Liver (tissue), 9 donors: Measurements from ENCODE around the gene TMEM214. TPM values are rescaled to one million over a fixed set of nuclear protein-coding genes. Genes with fewer than 3 reads are reported as not detected.

Experiments used
- DNase-seq: peaks from one replicate; pipeline ENCODE4 v3.0.0-alpha.2; 2017; ENCODE audit warnings: low spot score
- H3K27ac ChIP-seq, 2 donors: one replicate each; pipeline ENCODE4 v1.7.0; 2013; ENCODE audit warnings: inconsistent platforms in 2 of 2, low read length in 2 of 2, control low read depth in 1 of 2, low read depth in 1 of 2, mild to moderate bottlenecking in 1 of 2
- H3K27me3 ChIP-seq, 4 donors: one replicate each; pipeline versions ENCODE4 v1.6.1 to v1.7.0; 2013; ENCODE audit warnings: low read length in 3 of 4, inconsistent platforms in 1 of 4, mild to moderate bottlenecking in 1 of 4, moderate library complexity in 1 of 4; ENCODE audit not compliant: control insufficient read depth in 4 of 4, insufficient read depth in 4 of 4
- H3K36me3 ChIP-seq, 4 donors: one replicate each; pipeline versions ENCODE4 v1.6.1 to v1.7.0; 2013; ENCODE audit warnings: low read length in 3 of 4, mild to moderate bottlenecking in 3 of 4, low read depth in 1 of 4, moderate library complexity in 1 of 4; ENCODE audit not compliant: control insufficient read depth in 4 of 4, insufficient read depth in 3 of 4
- H3K4me1 ChIP-seq, 4 donors: one replicate each; pipeline versions ENCODE4 v1.6.1 to v1.7.0; 2013; ENCODE audit warnings: low read length in 3 of 4, mild to moderate bottlenecking in 3 of 4, moderate library complexity in 1 of 4; ENCODE audit not compliant: control insufficient read depth in 4 of 4, insufficient read depth in 4 of 4
- H3K4me3 ChIP-seq, 3 donors: one replicate each; pipeline versions ENCODE4 v1.6.1 to v1.7.0; 2013; ENCODE audit warnings: low read length in 3 of 3, control low read depth in 1 of 3, low read depth in 1 of 3, mild to moderate bottlenecking in 1 of 3
- H3K9ac ChIP-seq, 2 donors: one replicate each; pipeline ENCODE4 v1.7.0; 2013; ENCODE audit warnings: low read length in 2 of 2, mild to moderate bottlenecking in 2 of 2, moderate library complexity in 2 of 2, control low read depth in 1 of 2, low read depth in 1 of 2
- H3K9me3 ChIP-seq, 4 donors: one replicate each; pipeline versions ENCODE4 v1.6.1 to v1.7.0; 2013; ENCODE audit warnings: low read length in 3 of 4; ENCODE audit not compliant: control insufficient read depth in 4 of 4
- EGR1 ChIP-seq, 2 donors: IDR thresholded peaks; 2 replicates each; pipeline ENCODE4 v1.6.1; 2016 to 2018; ENCODE audit warnings: antibody characterized with exemption in 2 of 2, low read depth in 2 of 2
- FOXA1 ChIP-seq: IDR thresholded peaks from 2 replicates; pipeline ENCODE4 v1.6.1; 2016; ENCODE audit warnings: antibody characterized with exemption
- FOXA2 ChIP-seq: IDR thresholded peaks from 2 replicates; pipeline ENCODE4 v1.6.1; 2016; ENCODE audit warnings: antibody characterized with exemption
- GABPA ChIP-seq, 2 donors: IDR thresholded peaks in 1 of 2; conservative IDR thresholded peaks in 1 of 2; 2 replicates each; pipeline ENCODE4 v1.6.1; 2016; ENCODE audit warnings: antibody characterized with exemption in 2 of 2, mild to moderate bottlenecking in 1 of 2, moderate library complexity in 1 of 2
- HNF4A ChIP-seq, 2 donors: conservative IDR thresholded peaks; 2 replicates each; pipeline ENCODE4 v1.6.1; 2016; ENCODE audit warnings: antibody characterized with exemption in 2 of 2, mild to moderate bottlenecking in 2 of 2
- HNF4G ChIP-seq: IDR thresholded peaks from 2 replicates; pipeline ENCODE4 v1.6.1; 2016; ENCODE audit warnings: antibody characterized with exemption
- JUND ChIP-seq, 2 donors: IDR thresholded peaks; 2 replicates each; pipeline ENCODE4 v1.6.1; 2016; ENCODE audit warnings: antibody characterized with exemption in 2 of 2
- NR2F2 ChIP-seq: IDR thresholded peaks from 2 replicates; pipeline ENCODE4 v1.6.1; 2016; ENCODE audit warnings: antibody characterized with exemption
- RAD21 ChIP-seq, 2 donors: IDR thresholded peaks; 2 replicates each; pipeline ENCODE4 v1.6.1; 2016; ENCODE audit warnings: antibody characterized with exemption in 2 of 2, mild to moderate bottlenecking in 2 of 2
- RXRA ChIP-seq, 2 donors: IDR thresholded peaks; 2 replicates each; pipeline ENCODE4 v1.6.1; 2017 to 2018; ENCODE audit warnings: antibody characterized with exemption in 2 of 2, mild to moderate bottlenecking in 1 of 2
- SP1 ChIP-seq: IDR thresholded peaks from 2 replicates; pipeline ENCODE4 v1.6.1; 2018; ENCODE audit warnings: antibody characterized with exemption, mild to moderate bottlenecking
- TAF1 ChIP-seq: conservative IDR thresholded peaks from 2 replicates; pipeline ENCODE4 v1.6.1; 2016; ENCODE audit warnings: antibody characterized with exemption, mild to moderate bottlenecking
- YY1 ChIP-seq: IDR thresholded peaks from 2 replicates; pipeline ENCODE4 v1.6.1; 2016; ENCODE audit warnings: antibody characterized with exemption, mild to moderate bottlenecking
- WGBS: extraction: QIAGEN DNeasy Blood & Tissue Kit; methylation state at CpG from one replicate; pipeline ENCODE4 v1.1.7; 2013; 5-methylcytosine and 5-hydroxymethylcytosine counted together
- polyA plus RNA-seq, 2 donors: library from polyadenylated mRNA; stranded (reverse) in 1 of 2; unstranded in 1 of 2; fragments of 200-250 nt in 1 of 2; fragments of >200 nt in 1 of 2; fragmentation: Nextera tagmentation in 1 of 2; extraction: Ambion mirVana in 1 of 2; gene quantifications; one replicate each; pipeline versions ENCODE4 v1.2.1 to v1.2.3, GENCODE V29; 2013 to 2015
- total RNA-seq, 2 donors: library from RNA; depleted of rRNA; stranded (reverse); fragments of >200 nt; gene quantifications; one replicate each; pipeline ENCODE4 v1.2.3, GENCODE V29; 2014
- TF ChIP-seq, protein P1 (sequence below): IDR thresholded peaks from 2 replicates; pipeline ENCODE4 v1.6.1; 2016; ENCODE audit warnings: antibody characterized with exemption
- TF ChIP-seq, protein P2 (sequence below): IDR thresholded peaks from 2 replicates; pipeline ENCODE4 v1.6.1; 2016; ENCODE audit warnings: antibody characterized with exemption
- TF ChIP-seq, protein P3 (sequence below): IDR thresholded peaks from 2 replicates; pipeline ENCODE4 v1.6.1; 2016; ENCODE audit warnings: antibody characterized with exemption
- TF ChIP-seq, protein P4 (sequence below): IDR thresholded peaks from 2 replicates; pipeline ENCODE4 v1.6.1; 2016; ENCODE audit warnings: antibody characterized with exemption, mild to moderate bottlenecking
- TF ChIP-seq, protein P5 (sequence below): fragments of 150-350 bp; IDR thresholded peaks from 2 replicates; pipeline ENCODE4 v1.5.1; 2017; ENCODE audit warnings: improper control_type of control experiment, low read depth, low read length; ENCODE audit not compliant: missing input control
- donor health status: healthy.
- donor health status: healthy.
- donor health status: healthy.
- donor health status: healthy.
- donor health status: healthy.

Gene TMEM214
- total and polyA plus RNA-seq, 4 donors: 17.1 to 53.4 (median 38.4) TPM

DNA sequence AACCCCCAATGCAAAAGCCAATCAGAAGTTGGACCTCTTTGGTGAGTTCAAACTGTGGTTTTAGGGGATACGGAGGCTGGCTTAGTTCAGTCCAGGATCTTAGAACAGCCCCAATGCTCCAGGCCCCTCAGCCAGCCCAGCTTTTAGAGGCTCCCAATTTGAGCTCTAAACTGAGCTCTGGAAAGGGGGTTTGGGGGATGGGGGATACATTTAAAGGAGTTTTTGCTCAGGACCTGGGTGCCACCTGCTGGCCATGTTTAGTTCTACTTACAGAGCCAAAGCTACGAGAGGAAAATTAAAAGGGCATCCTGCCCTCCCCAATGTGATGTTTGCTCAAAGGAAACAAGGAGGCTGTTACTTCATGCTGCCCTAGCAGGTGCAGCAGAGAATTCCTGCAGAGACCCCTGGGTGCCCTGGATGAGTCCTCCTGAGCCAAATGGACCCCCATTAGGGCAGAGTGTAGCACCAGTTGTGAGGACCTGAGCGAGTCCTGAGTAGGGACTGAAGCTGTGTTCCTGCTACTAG is 15.9 kb upstream of the TMEM214 start (continued):
- no peak for TF ChIP-seq NR2F2
- TF ChIP-seq, protein P1, sequence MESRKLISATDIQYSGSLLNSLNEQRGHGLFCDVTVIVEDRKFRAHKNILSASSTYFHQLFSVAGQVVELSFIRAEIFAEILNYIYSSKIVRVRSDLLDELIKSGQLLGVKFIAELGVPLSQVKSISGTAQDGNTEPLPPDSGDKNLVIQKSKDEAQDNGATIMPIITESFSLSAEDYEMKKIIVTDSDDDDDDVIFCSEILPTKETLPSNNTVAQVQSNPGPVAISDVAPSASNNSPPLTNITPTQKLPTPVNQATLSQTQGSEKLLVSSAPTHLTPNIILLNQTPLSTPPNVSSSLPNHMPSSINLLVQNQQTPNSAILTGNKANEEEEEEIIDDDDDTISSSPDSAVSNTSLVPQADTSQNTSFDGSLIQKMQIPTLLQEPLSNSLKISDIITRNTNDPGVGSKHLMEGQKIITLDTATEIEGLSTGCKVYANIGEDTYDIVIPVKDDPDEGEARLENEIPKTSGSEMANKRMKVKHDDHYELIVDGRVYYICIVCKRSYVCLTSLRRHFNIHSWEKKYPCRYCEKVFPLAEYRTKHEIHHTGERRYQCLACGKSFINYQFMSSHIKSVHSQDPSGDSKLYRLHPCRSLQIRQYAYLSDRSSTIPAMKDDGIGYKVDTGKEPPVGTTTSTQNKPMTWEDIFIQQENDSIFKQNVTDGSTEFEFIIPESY: no peak
- TF ChIP-seq RAD21 (IDR thresholded peaks at IDR 0.05): peak; percentile 92 to 95
- no peak for TF ChIP-seq JUND (IDR thresholded peaks at IDR 0.05)
- no peak for TF ChIP-seq FOXA1

DNA sequence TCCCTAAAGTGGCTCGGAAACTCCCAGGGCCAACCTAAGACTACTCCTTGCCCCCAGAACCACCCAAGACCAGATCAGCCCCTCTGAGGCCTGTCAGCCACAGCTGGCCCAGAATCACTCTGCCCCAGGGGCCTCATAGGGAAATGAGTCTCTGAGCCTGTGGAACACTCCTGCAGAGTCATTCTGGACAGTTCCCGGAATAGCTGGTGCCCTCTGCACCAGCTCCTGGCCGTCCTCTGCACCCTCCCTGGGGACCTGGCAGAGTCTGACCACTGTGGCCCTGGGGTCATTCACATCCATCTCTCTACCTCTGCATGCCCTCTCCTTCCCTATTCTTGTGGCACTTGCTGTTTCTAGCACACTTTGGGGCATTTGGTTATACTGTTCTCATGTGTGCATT is 14.6 kb upstream of the TMEM214 start:
- Histone ChIP-seq H3K9me3 (no peaks in the 10 kb centered on the region), H3K27ac (peak overlapping the region; percentile 34 to 53), H3K4me1 (peaks cover 28 to 65% (median 54%) of the 10 kb centered on the region in 4 donors), H3K9ac (no peak overlapping the region), H3K36me3 (peaks cover under 1 to 8% (median 5%) of the 10 kb centered on the region in 4 donors), H3K27me3 (no peaks in the 10 kb centered on the region), H3K4me3 (no peak overlapping the region)
- peak; percentile 68 for TF ChIP-seq HNF4G
- TF ChIP-seq RXRA (IDR thresholded peaks at IDR 0.05): peak; percentile 100
- no peak for TF ChIP-seq FOXA1
- TF ChIP-seq TAF1: no peak
- TF ChIP-seq, protein P2, sequence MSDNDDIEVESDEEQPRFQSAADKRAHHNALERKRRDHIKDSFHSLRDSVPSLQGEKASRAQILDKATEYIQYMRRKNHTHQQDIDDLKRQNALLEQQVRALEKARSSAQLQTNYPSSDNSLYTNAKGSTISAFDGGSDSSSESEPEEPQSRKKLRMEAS: peak; percentile 90
- TF ChIP-seq NR2F2: peak; percentile 51
- TF ChIP-seq YY1: peak; percentile 75
- TF ChIP-seq SP1: peak; percentile 88
- TF ChIP-seq, protein P3, sequence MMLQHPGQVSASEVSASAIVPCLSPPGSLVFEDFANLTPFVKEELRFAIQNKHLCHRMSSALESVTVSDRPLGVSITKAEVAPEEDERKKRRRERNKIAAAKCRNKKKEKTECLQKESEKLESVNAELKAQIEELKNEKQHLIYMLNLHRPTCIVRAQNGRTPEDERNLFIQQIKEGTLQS: no peak
- TF ChIP-seq GABPA (IDR thresholded peaks at IDR 0.05 in 1 of 2, conservative IDR thresholded peaks at IDR 0.05 in 1 of 2): no peak
- TF ChIP-seq RAD21 (IDR thresholded peaks at IDR 0.05): peak; percentile 43 to 66
- TF ChIP-seq JUND (IDR thresholded peaks at IDR 0.05): peak in 1 of 2 donors; percentile 55
- TF ChIP-seq, protein P4, sequence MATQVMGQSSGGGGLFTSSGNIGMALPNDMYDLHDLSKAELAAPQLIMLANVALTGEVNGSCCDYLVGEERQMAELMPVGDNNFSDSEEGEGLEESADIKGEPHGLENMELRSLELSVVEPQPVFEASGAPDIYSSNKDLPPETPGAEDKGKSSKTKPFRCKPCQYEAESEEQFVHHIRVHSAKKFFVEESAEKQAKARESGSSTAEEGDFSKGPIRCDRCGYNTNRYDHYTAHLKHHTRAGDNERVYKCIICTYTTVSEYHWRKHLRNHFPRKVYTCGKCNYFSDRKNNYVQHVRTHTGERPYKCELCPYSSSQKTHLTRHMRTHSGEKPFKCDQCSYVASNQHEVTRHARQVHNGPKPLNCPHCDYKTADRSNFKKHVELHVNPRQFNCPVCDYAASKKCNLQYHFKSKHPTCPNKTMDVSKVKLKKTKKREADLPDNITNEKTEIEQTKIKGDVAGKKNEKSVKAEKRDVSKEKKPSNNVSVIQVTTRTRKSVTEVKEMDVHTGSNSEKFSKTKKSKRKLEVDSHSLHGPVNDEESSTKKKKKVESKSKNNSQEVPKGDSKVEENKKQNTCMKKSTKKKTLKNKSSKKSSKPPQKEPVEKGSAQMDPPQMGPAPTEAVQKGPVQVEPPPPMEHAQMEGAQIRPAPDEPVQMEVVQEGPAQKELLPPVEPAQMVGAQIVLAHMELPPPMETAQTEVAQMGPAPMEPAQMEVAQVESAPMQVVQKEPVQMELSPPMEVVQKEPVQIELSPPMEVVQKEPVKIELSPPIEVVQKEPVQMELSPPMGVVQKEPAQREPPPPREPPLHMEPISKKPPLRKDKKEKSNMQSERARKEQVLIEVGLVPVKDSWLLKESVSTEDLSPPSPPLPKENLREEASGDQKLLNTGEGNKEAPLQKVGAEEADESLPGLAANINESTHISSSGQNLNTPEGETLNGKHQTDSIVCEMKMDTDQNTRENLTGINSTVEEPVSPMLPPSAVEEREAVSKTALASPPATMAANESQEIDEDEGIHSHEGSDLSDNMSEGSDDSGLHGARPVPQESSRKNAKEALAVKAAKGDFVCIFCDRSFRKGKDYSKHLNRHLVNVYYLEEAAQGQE: peak; percentile 81
- TF ChIP-seq FOXA2: peak; percentile 19
- peak; percentile 92 to 96 for TF ChIP-seq HNF4A (conservative IDR thresholded peaks at IDR 0.05)
- TF ChIP-seq, protein P1: no peak
- TF ChIP-seq EGR1 (IDR thresholded peaks at IDR 0.05; ENCODE audit: low read depth in 2 of 2): peak in 1 of 2 donors; percentile 43
- TF ChIP-seq, protein P5, sequence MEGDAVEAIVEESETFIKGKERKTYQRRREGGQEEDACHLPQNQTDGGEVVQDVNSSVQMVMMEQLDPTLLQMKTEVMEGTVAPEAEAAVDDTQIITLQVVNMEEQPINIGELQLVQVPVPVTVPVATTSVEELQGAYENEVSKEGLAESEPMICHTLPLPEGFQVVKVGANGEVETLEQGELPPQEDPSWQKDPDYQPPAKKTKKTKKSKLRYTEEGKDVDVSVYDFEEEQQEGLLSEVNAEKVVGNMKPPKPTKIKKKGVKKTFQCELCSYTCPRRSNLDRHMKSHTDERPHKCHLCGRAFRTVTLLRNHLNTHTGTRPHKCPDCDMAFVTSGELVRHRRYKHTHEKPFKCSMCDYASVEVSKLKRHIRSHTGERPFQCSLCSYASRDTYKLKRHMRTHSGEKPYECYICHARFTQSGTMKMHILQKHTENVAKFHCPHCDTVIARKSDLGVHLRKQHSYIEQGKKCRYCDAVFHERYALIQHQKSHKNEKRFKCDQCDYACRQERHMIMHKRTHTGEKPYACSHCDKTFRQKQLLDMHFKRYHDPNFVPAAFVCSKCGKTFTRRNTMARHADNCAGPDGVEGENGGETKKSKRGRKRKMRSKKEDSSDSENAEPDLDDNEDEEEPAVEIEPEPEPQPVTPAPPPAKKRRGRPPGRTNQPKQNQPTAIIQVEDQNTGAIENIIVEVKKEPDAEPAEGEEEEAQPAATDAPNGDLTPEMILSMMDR: no peak
- DNase-seq: no peak
- 46% methylated on average over 3 of the region's 3 CpGs for WGBS
